Measurements from ENCODE around the gene KRT71. TPM values are rescaled to one million over a fixed set of nuclear protein-coding genes. Genes with fewer than 3 reads are reported as not detected.
"Not testable (repeated sequence)": the region's sequence is repeated elsewhere in the genome, so short reads cannot be mapped to it uniquely, and the experiment has no call there.

KRT71 gene
- total RNA-seq (2014; rRNA removed; shearing (Covaris generic)) = not detected in 2 replicates

DNA sequence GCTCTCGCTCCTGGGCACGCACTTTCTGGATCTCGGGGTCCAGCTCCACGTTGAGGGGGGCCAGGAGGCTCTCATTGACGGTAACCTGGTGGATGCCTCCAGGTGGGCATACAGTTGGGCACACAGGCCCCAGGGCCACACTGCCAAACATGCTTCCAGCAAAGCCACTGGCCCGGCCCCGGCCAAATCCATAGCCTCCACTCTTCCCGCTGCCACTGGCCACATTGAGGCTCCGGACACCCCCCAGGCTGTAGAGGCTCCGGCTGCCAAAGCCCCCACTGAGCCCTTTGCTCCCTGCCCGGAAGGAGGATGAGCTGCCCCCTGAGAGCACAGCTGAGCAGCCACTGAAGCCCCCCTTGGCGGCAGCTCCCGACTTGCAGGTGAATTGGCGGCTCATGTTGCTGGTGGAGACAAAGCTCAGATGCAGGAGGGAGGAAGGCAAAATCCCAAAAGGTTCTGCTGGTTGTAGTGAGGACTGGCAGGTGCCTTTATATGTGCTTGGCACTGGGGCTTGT, at the start of gene KRT71:
TSS of gene KRT71 (minus strand) at position 465 of the 515 bp plus-strand sequence. CDS start at position 397, 68 bp downstream.
- Histone ChIP-seq H3K4me3 (no peak within 1 kb of the TSS), H3K27me3 (replicated peaks) (peaks cover 32% of the 10 kb centered on the region), H3K9me3 (replicated peaks) (no peaks in the 10 kb centered on the region), H3K36me3 (no peaks in the 10 kb centered on the region), H3K4me1 (replicated peaks) (no peaks in the 10 kb centered on the region), H3K27ac (no peak within 1 kb of the TSS)
- DNase-seq (ENCODE audit: low read depth in 1 of 2, low spot score in 2 of 2) = no peak

DNA sequence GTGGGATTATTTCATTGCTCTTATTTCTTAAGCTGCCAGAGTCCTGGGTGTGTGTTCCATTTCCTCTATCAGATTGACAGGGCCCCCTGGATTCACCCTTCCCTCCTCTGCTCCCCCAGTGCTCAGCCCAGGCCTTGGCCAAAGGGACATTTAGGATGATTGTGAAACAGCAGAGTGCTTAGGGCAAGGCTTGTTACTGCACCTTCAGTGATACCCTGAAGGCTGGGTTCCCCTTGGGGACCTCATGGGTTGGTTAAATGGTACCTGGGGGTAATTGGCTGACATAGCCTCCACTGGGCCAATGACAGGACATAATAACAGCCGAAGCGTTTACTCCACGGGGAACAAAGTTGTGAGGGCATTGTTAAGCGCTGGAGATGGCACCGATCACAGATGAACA, 49.6 kb upstream of the KRT71 start:
- no peak overlapping the region for H3K27ac ChIP-seq
- peaks cover 44% of the 10 kb centered on the region for H3K27me3 ChIP-seq (replicated peaks)
- H3K4me1 ChIP-seq (replicated peaks) = no peaks in the 10 kb centered on the region
- H3K36me3 ChIP-seq = no peaks in the 10 kb centered on the region
- no peak overlapping the region for H3K4me3 ChIP-seq
- DNase-seq (ENCODE audit: low read depth in 1 of 2, low spot score in 2 of 2) = peak in 1 of 2 experiments; percentile 15
- H3K9me3 ChIP-seq (replicated peaks) = no peaks in the 10 kb centered on the region

DNA sequence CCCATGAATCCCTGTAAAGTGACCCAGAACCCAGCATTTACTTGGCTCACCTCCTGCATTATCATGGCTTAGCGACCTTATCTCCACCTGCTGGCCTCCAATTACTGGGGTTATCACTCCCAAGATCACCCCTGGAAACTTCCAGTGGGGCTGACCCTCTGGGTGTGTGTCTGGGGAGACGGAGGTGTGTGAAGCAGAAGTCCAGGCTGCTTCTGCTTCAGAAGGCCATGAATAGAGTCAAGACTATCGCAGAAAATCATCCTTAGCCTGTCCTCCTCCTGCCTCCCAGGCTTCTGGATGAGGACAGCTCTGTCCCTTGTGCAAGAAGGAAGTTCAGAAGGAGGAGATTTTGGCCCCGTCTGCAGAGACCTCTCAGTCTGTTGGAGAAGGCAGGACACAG, 48.7 kb upstream of the KRT71 start:
- Histone ChIP-seq H3K4me1 (replicated peaks) (no peaks in the 10 kb centered on the region), H3K4me3 (no peak overlapping the region), H3K27ac (no peak overlapping the region), H3K36me3 (no peaks in the 10 kb centered on the region), H3K9me3 (replicated peaks) (no peaks in the 10 kb centered on the region), H3K27me3 (replicated peaks) (peaks cover 53% of the 10 kb centered on the region)
- DNase-seq (ENCODE audit: low read depth in 1 of 2, low spot score in 2 of 2) = peak in 1 of 2 experiments; percentile 9

- Histone ChIP-seq H3K36me3 (no peaks in the 10 kb centered on the region), H3K27ac (no peak within 1 kb of the TSS), H3K4me1 (replicated peaks) (no peaks in the 10 kb centered on the region), H3K9me3 (replicated peaks) (no peaks in the 10 kb centered on the region), H3K27me3 (replicated peaks) (peaks cover 55% of the 10 kb centered on the region), H3K4me3 (no peak within 1 kb of the TSS)
- peak in 1 of 2 experiments; percentile 37 for DNase-seq (ENCODE audit: low read depth in 1 of 2, low spot score in 2 of 2)
Observed at GRCh38 chr12:52600941-52601481, 48.1 kb upstream of the KRT71 start, which contains the start of gene KRT72. Gene KRT72, minus strand, starts transcription at chr12:52601463. Its CDS starts 11 bp downstream, at chr12:52601452.

DNA sequence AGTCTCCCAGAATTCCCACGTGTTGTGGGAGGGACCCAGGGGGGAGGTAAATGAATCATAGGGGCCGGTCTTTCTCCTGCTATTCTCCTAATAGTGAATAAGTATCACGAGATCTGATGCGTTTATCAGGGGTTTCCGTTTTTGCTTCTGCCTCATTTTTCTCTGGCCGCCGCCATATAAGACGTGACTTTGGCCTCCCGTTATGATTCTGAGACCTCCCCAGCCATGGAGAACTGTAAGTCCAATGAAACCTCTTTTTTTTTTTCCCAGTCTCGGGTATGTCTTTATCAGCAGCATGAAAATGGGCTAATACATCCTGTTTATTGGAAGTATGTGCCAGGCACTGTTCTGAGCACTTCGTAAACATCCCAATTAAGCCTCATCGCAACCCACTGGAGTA, 47.5 kb upstream of the KRT71 start:
- no peak overlapping the region for H3K27ac ChIP-seq
- H3K4me3 ChIP-seq = no peak overlapping the region
- H3K4me1 ChIP-seq (replicated peaks) = no peaks in the 10 kb centered on the region
- H3K36me3 ChIP-seq = no peaks in the 10 kb centered on the region
- DNase-seq (ENCODE audit: low read depth in 1 of 2, low spot score in 2 of 2) = peak in 1 of 2 experiments; percentile 8
- peaks cover 56% of the 10 kb centered on the region for H3K27me3 ChIP-seq (replicated peaks)
- H3K9me3 ChIP-seq (replicated peaks) = no peaks in the 10 kb centered on the region

DNA sequence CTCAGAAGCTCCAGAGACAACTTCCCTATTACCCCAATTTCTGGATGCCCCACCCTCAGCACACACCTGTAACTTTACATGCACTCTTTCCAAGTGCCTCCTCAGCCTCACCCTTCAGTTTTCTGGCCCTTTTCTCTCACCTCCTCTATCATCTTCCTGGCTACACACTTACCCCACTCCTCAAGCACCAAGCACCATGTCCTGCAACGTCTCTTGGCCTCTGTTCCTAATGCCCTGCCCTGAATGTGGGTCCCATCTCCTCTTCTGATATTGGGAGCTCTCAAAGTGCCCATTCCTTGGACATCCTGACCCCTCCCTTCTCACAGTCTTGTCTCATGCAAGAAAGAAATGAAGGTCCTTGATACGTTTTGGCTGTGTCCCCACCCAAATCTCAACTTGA, 47.1 kb upstream of the KRT71 start:
- H3K9me3 ChIP-seq (replicated peaks) = no peaks in the 10 kb centered on the region
- H3K4me3 ChIP-seq = no peak overlapping the region
- peak in 1 of 2 experiments; percentile 8 for DNase-seq (ENCODE audit: low read depth in 1 of 2, low spot score in 2 of 2)
- H3K4me1 ChIP-seq (replicated peaks) = no peaks in the 10 kb centered on the region
- peaks cover 58% of the 10 kb centered on the region for H3K27me3 ChIP-seq (replicated peaks)
- no peaks in the 10 kb centered on the region for H3K36me3 ChIP-seq
- H3K27ac ChIP-seq = no peak overlapping the region

DNA sequence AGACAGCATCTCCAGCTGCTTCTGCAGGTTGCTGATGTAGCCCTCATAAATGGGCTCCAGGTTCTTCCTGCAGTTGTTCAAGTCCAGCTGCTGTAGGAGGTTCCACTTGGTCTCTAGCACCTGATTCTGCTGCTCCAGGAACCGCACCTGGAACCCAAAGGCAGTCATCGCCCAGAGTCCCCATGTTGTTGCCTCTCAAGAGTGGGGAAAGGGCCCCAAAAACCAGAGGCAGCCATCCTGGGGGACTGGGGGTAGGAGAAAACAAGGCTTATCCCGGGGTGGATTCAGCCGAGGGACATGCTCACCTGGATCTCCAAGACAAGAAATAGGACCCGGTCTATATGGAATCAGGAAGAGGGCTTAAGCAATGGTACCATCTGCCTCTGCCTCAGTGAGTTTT, 46.0 kb upstream of the KRT71 start:
- DNase-seq (ENCODE audit: low read depth in 1 of 2, low spot score in 2 of 2) = no peak
- Histone ChIP-seq H3K4me3 (no peak overlapping the region), H3K36me3 (no peaks in the 10 kb centered on the region), H3K27me3 (replicated peaks) (peaks cover 58% of the 10 kb centered on the region), H3K27ac (no peak overlapping the region), H3K4me1 (replicated peaks) (no peaks in the 10 kb centered on the region), H3K9me3 (replicated peaks) (no peaks in the 10 kb centered on the region)

GRCh38 chr12:52594237-52594636, 41.3 kb upstream of the KRT71 start:
- H3K36me3 ChIP-seq; H3K4me1 ChIP-seq (replicated peaks); DNase-seq (ENCODE audit: low read depth in 1 of 2, low spot score in 2 of 2); H3K4me3 ChIP-seq; H3K9me3 ChIP-seq (replicated peaks); H3K27ac ChIP-seq: not testable (repeated sequence)
- H3K27me3 ChIP-seq (replicated peaks) = peaks cover 37% of the 10 kb centered on the region

- no peaks in the 10 kb centered on the region for H3K9me3 ChIP-seq (replicated peaks)
- H3K36me3 ChIP-seq = no peaks in the 10 kb centered on the region
- no peaks in the 10 kb centered on the region for H3K4me1 ChIP-seq (replicated peaks)
- peaks cover 15% of the 10 kb centered on the region for H3K27me3 ChIP-seq (replicated peaks)
- DNase-seq (ENCODE audit: low read depth in 1 of 2, low spot score in 2 of 2) = no peak
- H3K27ac ChIP-seq = no peak overlapping the region
- no peak overlapping the region for H3K4me3 ChIP-seq
Observed at GRCh38 chr12:52591521-52591920, 38.6 kb upstream of the KRT71 start.

DNA sequence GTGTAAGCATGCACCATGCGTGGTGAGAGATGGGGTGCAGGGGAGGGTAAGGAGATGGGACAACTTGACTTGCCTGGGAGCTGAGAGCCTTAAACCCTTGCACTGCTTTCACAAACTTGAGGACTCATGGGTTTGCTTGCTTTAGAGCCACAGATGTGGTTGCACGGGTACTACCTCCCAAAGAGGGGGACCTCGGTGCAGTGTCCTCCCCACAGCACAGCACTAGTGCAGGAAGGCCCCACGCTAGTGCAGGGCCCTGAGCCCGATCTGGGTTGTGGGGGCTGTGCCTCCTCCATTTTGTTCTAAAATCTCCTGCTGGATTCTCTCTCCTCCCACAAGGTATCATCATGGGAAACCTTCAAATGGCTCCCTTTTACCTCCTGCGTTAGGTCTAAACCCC, 37.1 kb upstream of the KRT71 start:
- Histone ChIP-seq H3K4me3 (no peak overlapping the region), H3K4me1 (replicated peaks) (no peaks in the 10 kb centered on the region), H3K36me3 (no peaks in the 10 kb centered on the region), H3K27me3 (replicated peaks) (peaks cover 5% of the 10 kb centered on the region), H3K9me3 (replicated peaks) (no peaks in the 10 kb centered on the region), H3K27ac (no peak overlapping the region)
- DNase-seq (ENCODE audit: low read depth in 1 of 2, low spot score in 2 of 2) = no peak

- H3K9me3 ChIP-seq (replicated peaks) = no peaks in the 10 kb centered on the region
Observed at GRCh38 chr12:52587563-52587962, 34.6 kb upstream of the KRT71 start.

GRCh38 chr12:52585946-52586345, 33.0 kb upstream of the KRT71 start:
- H3K4me3 ChIP-seq = no peak overlapping the region
- DNase-seq (ENCODE audit: low read depth in 1 of 2, low spot score in 2 of 2) = no peak
- no peaks in the 10 kb centered on the region for H3K36me3 ChIP-seq
- H3K27me3 ChIP-seq (replicated peaks) = peaks cover 12% of the 10 kb centered on the region
- no peaks in the 10 kb centered on the region for H3K4me1 ChIP-seq (replicated peaks)
- no peaks in the 10 kb centered on the region for H3K9me3 ChIP-seq (replicated peaks)
- no peak overlapping the region for H3K27ac ChIP-seq

More at GRCh38 chr12:52587563-52587962, 34.6 kb upstream of the KRT71 start:
- Histone ChIP-seq H3K27me3 (replicated peaks) (peaks cover 5% of the 10 kb centered on the region), H3K4me3 (no peak overlapping the region), H3K4me1 (replicated peaks) (no peaks in the 10 kb centered on the region), H3K36me3 (no peaks in the 10 kb centered on the region), H3K27ac (no peak overlapping the region)
- DNase-seq (ENCODE audit: low read depth in 1 of 2, low spot score in 2 of 2) = no peak

- H3K36me3 ChIP-seq = no peaks in the 10 kb centered on the region
- peaks cover 20% of the 10 kb centered on the region for H3K27me3 ChIP-seq (replicated peaks)
Observed at GRCh38 chr12:52585066-52585465, 32.1 kb upstream of the KRT71 start.

DNA sequence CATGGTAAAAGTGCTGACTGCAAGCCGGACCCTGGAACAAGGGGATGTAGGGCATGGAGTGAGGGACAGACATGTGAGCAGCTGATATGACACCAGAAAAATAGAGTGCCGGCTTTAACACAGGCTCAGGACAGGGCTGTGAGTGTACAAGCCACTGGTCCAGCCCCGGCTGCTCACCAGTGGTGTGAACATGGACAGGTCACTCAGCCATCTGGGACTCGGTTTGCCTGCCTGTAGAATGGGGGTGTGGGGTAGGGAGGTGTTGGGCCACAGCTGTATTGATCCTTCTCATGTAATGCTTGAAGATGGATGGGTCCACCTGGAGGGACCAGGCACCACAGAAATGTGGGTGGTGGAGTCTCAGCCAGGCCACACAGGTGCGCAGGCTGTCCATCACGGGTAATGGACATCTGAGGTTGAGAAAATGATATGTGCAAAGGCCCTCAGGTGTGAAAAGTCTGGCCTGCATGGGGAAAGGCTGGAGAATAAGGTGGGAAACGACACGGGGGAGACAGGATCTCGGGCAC, 31.3 kb upstream of the KRT71 start:
- H3K4me3 ChIP-seq = no peak overlapping the region
- H3K27ac ChIP-seq = no peak overlapping the region
- H3K27me3 ChIP-seq (replicated peaks) = peaks cover 17% of the 10 kb centered on the region
- no peaks in the 10 kb centered on the region for H3K4me1 ChIP-seq (replicated peaks)
- no peaks in the 10 kb centered on the region for H3K9me3 ChIP-seq (replicated peaks)
- H3K36me3 ChIP-seq = no peaks in the 10 kb centered on the region
- no peak for DNase-seq (ENCODE audit: low read depth in 1 of 2, low spot score in 2 of 2)

More at GRCh38 chr12:52585066-52585465, 32.1 kb upstream of the KRT71 start:
- no peak overlapping the region for H3K27ac ChIP-seq
- no peaks in the 10 kb centered on the region for H3K4me1 ChIP-seq (replicated peaks)
- no peaks in the 10 kb centered on the region for H3K9me3 ChIP-seq (replicated peaks)
- no peak overlapping the region for H3K4me3 ChIP-seq
- no peak for DNase-seq (ENCODE audit: low read depth in 1 of 2, low spot score in 2 of 2)
